HG03025 (cell line): Measurements from ENCODE around the gene ACYP2.
"Not testable (repeated sequence)": the region's sequence is repeated elsewhere in the genome, so short reads cannot be mapped to it uniquely, and the experiment has no call there.

Experiments
- ATAC-seq: cut with Tn5 transposase; IDR thresholded peaks from one replicate; pipeline ENCODE4 v1.9.1; 2021; ENCODE audit warnings: mild to moderate bottlenecking, moderate library complexity; ENCODE audit not compliant: unreplicated experiment, low FRiP score

Gene ACYP2

DNA sequence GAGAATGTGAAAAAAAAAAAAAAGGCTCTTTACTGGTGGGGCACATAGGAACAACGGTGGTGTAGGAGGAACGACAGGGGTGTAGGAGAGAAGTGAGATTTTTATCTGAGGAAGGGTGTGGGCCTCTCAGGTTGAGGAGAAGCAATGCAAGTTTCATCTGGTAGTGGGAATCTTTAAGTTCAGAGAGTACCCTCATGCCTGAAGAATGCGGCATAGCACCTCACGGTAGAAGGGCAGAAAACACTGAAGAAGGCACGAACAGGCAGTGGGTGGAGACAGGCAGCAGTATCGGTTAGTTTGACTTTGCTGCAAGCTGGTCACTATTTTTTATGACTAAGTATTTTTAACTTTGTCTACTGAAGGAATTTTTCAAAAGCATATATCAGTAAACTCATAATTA lies 192.8 kb downstream of the ACYP2 start:
- ATAC-seq, result no peak

DNA sequence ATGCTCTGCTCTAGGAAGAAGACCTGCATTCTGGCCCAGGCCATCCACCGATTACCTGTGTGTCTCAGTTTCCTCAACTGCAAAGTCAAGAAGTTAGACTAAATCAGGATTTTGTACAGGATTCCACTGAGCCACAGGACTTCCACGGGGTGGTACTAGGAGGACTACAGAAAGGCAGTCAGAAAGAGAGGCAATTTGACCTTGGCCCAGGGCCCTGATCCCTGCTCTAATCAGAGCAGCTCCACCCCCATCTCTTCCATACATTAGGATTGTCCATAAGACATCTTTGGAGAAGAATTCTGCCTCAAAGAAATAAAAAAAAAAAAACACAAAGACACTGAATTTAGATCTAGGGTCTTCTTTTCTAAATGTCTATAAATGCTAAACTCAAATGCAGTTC lies 193.4 kb downstream of the ACYP2 start:
- ATAC-seq, result no peak

DNA sequence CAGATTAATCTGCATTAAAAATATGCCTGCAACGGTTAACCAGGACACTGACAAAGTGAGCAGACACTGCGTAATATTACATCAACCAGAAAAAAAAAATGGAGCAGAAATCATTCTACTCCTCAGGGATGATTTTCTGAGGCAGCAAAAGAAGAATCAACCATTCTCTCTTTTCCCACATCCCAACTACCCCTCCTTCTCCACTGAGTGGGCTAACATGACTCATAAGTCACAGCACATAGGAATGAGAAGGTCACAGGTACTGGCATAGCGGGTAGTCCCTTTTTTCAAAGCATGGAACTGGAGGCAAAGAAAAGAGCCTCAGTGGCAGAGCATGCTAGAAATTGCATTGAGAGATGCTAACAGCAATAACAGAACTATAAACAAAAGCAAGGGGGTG lies 194.9 kb downstream of the ACYP2 start:
- ATAC-seq, result no peak

- no peak for ATAC-seq
Measured at GRCh38 chr2:54310961-54311360, 195.5 kb downstream of the ACYP2 start.

DNA sequence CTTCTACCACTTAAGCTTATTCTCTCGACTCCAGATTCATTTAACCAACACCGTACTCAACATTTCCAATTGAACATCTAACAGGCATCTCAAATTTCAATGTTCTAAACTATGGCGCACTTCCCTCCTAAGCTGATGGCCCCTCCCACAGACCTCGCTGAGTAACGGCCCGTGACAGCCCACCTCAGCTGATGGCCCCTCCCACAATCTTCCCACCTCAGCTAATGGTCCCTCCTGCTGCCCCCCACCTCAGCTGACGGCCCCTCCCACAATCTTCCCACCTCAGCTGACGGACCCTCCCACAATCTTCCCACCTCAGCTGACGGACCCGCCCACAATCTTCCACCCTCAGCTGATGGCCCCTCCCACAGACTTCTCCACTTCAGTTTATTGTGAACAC lies 197.7 kb downstream of the ACYP2 start:
- no peak for ATAC-seq

GRCh38 chr2:54317973-54318372 lies 202.6 kb downstream of the ACYP2 start:
- ATAC-seq, result no peak

DNA sequence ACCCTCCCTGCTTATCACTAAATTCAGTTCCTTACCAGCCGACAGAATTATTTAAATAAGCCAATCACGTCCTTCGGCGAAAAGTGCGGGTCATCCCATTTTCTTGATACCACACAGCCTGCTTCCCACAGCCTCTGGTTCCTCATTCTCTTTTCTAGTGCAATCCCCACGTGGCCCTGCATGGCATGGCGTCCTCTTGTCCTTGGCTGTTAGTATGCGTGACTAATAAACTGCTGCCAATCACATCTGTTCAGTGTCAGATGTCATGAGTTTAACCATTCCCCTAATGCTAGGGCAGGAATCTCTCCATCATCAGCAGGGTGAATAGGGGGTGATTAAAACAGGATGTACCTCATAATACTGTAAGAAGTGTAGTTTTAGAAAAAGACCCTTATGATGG lies 203.4 kb downstream of the ACYP2 start:
- no peak for ATAC-seq

- no peak for ATAC-seq
Measured at GRCh38 chr2:54321047-54321446, 205.6 kb downstream of the ACYP2 start.

DNA sequence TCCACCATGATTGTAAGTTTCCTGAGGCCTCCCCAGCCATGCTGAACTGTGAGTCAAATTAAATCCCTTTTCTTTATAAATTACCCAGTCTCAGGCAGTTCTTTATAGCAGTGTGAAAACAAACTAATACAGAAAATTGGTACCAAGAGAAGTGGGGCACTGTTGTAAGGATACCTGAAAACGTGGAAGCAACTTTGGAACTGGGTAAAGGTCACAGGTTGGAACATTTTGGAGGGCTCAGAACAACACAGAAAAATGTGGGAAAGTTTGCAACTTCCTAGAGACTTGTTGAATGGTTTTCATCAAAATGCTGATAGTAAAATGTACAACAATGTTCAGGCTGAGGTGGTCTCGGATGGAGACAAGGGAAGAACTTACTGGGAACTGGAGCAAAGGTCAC lies 209.1 kb downstream of the ACYP2 start:
- not testable (repeated sequence) for ATAC-seq

DNA sequence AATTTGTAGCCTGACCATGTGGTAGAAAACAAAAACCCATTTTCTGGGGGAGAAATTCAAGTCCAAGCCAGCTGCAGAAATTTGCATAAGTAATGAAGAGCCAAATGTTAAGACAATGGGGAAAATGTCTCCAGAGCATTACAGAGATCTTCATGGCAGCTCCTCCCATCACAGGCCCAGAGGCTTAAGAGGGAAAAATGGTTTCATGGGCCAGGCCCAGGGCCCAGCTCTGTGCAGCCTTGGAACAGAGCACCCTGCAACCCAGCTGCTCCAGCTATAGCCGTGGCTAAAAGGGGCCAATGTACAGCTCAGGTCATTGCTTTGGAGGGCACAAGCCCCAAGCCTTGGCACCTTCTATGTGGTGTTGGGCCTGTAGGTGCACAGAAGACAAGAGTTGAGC lies 209.7 kb downstream of the ACYP2 start:
- ATAC-seq, result no peak

DNA sequence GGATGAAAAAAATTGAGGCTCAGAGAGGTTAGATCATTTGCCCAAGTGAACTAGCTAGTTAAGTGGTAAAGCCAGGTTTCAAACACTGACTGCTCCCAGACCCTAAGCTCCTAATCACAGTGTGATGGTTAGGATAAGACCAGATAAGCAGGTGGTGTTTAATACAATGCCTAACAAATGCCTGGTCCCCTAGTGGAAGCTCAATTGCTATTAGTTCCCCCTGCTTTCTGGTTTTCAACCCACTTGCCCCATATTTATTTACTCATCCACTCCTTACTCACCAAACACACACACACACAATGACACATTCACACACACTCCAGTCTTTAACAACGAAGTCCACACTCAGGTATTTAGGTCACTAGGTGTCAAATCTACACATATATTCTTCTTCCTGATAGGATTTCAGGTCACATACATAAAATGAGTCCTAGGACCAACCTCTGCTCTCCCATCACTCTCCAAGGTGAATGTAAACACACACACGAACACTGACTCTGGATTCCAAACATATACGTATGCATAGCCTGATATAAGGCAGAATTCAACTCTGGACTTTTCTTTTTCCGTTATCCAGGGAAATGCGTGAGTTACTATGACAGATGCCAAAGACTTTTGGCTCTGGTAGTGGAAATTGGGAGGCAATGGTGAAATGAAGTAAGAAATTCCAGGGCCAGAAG lies 214.2 kb downstream of the ACYP2 start:
- no peak for ATAC-seq

GRCh38 chr2:54330162-54330925 lies 214.9 kb downstream of the ACYP2 start:
- ATAC-seq, result peak; percentile 97

GRCh38 chr2:54330926-54331835 lies 215.8 kb downstream of the ACYP2 start:
- ATAC-seq, result peak; percentile 19

GRCh38 chr2:54332386-54332785 lies 217.0 kb downstream of the ACYP2 start:
- ATAC-seq, result no peak

DNA sequence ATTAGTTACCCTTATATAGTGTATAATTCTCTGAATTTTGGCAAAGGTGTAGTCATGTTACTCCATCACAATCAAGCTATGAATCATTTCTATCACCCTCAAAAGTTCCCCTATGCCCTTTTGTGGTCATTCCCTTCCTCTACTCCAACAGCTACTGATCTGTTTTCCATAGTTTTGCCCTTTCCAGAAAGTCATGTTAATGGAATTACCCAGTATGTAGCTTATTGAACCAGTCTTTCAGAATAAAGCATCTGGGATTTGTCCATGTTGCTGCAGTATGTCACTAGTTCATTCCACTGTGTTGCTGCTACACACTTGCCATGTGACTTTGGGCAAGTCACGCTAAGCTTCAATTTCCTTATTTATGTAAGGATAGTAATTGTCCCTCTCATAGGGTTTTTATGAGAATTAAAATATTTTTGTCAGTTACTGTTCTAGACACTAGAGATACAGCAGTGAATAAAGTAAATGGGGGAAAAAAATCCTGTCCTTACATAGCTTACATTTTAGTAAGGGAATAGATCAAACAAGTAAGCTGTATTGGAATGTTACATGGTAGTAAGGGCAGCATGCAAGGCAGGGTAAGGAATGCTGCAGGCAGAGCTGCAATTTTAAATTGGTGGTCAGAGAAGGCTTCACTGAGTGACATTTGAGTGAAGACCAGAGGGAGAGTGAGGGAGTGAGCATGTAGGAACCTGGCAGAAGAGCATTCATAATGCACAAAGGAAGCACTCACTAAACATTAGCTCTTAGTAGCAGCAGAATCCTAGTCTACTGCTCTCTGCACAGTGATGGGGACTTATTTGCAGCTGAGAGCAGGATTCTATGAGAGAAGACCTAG lies 220.9 kb downstream of the ACYP2 start:
- ATAC-seq, result no peak

- ATAC-seq, result no peak
Measured at GRCh38 chr2:54336977-54337255, 221.5 kb downstream of the ACYP2 start.

GRCh38 chr2:54341656-54342055 lies 226.2 kb downstream of the ACYP2 start:
- ATAC-seq, result no peak

DNA sequence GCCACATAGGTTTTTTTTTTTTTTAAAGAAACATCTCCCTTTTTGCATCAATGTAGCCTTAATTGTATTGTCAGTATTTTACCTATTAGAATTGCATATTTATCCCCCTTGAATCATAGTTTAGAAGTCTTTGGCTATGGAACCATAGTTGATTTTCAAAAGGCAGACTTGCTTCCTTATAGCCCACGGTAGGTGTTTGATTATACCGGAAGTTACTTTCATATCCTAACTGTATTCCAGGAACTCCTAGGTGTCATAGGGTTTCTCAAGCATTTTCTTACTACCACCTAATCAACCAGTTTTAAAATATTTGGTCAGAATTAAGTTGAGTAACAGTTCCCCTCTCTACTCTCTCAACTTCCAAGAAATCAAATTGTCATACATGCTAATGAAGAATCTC lies 227.2 kb downstream of the ACYP2 start:
- ATAC-seq, result no peak

- no peak for ATAC-seq
Measured at GRCh38 chr2:54347622-54348021, 232.2 kb downstream of the ACYP2 start.

DNA sequence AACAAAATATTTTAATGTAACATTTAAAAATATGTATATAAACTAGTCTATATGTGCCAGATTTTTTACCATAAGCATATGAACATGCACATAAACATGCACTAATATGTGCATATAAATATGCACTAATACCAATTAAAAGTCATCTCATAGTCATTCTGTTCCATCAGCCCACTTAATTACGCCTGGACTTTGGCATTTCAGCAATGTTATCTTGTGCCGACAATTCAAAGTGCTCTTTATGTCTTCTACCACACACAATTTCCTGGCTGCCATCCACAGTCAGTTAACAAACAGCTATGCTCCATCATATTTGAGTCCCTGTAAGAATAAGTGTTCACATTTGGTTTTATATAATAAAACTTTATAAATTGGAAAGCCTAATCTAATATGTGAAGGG lies 233.2 kb downstream of the ACYP2 start:
- no peak for ATAC-seq

DNA sequence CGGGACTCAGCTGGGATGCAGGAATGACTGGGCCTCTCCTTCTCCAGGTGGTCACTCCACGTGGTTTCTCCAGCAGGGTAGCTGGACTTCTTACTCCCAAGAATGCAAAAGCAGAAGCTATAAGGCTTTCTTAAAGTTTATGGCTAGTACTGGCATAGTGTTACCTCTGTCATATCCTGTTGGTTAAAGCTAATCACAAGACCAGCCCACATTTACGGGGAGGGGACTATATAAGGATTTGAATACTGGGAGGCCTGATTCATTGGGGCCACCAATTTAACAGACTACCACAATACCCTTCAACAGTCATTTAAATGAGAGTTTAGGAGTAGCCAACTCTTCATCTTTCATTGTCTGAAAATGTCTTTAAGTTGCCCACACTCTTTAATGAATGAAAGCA lies 235.0 kb downstream of the ACYP2 start:
- ATAC-seq, result no peak
